Amniotic epithelial cell (primary cell): ENCODE measurements around the gene MYLK2.
"Not testable (repeated sequence)": the region's sequence is repeated elsewhere in the genome, so short reads cannot be mapped to it uniquely, and the experiment has no call there.

ENCODE experiments used
- DNase-seq: peaks from one replicate; pipeline ENCODE4 v3.0.0-alpha.2; 2010; ENCODE audit warnings: low read depth

The MYLK2 gene

DNA sequence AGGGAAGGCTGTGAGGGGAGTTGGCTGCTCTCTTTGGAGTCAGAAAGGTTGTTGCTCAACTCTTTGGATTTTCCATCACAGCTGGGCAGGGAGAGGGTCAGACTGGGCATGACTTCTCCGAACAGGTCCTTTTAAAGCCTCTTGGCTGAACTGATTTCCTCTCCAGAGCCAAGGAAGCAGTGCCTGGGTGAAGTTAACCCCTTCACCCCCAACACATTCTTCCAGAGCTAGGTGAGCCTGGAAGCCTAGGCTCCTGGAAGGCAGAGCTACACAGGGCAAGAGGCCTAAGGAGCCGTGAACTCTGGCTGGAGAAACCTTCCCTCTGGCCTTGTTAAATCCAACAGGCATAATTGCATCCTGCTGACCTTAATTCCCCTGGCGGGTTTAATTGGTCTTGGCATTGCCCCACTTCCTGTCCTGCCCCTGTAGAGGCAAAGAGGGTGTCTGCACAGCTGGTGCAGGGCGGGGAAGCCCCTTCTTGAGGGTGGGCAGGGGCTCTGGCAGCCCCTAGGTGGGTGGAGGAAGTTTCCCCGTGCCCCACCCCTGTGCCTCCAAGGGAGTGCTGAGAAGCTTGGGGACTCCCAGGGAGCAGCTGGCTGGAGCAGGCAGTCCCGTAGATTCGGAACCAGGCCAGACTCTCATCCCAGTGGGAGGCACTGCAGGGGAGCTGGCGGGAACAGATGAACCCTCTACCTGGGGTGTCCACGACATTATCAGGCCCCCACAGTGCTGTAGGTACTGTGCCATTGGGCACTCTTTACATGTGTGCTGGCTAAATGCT is 3.6 kb upstream of the MYLK2 start:
- DNase-seq = peak; percentile 36

DNA sequence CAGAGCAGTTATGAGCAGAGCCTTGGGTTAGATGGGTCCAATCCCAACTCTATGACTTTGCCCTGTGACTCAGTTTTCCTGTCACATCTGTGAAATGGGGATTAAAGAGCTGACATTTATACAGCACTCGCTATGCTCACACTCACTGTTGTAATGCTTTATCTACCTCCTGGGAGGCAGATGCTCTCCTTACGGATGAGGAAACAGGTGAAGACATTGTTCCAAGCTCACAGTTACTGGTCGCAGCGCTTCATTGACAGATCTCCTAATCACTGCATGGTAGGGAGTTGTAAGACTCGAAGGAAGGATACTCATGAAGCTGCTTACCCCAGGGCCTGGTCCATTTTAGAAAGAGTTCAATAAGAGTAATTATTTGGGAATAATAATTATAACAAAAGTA is 2.9 kb upstream of the MYLK2 start:
- no peak for DNase-seq

DNA sequence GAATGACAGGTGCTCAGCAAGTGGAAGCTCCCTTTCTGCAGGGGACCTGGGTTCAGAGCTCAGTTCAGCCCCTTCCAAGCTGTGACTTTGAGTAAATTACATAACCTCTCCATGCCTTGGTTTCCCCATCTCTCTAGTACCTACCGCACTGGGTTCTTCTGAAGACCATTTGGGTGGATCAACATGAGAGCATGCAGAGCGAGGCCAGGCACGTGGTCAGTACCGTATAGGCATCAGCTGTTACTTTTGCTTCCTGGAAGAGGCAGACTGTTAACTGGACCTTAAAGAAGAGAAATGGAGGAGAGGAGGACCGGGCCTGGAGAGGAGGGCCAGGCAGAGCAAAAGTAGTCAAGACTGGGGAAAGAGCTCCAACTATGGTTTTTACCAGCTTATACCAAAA is 1.7 kb upstream of the MYLK2 start:
- DNase-seq = no peak

DNA sequence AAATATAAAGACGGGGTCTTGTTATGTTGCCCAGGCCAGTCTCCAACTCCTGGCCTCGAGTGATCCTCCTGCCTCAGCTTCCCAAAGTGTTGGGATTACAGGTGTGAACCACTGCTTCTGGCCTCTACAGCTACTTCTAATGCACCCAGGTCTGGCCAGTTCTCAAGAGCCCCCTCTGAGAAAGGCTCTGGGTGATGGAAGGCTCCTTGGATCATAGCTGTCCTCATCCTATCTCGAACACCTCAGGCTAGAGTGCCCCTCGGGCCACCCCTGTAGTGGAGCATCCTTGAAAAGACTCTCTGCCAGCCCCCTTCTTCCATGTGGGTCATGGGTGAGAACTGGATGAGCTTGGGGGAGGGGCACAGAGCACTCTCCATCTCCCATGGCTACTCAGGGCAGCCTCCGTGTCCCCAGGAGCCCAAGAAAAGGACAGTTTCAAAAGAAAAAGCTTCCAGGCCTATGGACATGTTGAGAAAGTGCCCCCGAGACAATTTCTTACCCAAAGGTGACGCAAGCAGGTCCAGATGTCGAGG is 714 bp upstream of the MYLK2 start:
- no peak for DNase-seq

DNA sequence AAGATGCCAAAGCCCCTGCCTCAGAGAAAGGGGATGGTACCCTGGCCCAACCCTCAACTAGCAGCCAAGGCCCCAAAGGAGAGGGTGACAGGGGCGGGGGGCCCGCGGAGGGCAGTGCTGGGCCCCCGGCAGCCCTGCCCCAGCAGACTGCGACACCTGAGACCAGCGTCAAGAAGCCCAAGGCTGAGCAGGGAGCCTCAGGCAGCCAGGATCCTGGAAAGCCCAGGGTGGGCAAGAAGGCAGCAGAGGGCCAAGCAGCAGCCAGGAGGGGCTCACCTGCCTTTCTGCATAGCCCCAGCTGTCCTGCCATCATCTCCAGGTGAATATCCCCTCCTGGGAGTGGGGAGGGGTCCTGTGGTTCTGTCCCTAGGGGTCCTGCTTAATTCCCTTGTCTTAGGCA is 1.1 kb downstream of the MYLK2 start:
- DNase-seq = no peak

DNA sequence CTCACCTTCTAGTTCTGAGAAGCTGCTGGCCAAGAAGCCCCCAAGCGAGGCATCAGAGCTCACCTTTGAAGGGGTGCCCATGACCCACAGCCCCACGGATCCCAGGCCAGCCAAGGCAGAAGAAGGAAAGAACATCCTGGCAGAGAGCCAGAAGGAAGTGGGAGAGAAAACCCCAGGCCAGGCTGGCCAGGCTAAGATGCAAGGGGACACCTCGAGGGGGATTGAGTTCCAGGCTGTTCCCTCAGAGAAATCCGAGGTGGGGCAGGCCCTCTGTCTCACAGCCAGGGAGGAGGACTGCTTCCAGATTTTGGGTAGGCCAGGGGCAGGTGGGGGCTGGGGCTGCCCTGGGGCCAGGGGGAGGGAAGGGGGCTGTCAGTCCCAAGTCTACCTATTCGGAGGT is 2.3 kb downstream of the MYLK2 start:
- DNase-seq = no peak

DNA sequence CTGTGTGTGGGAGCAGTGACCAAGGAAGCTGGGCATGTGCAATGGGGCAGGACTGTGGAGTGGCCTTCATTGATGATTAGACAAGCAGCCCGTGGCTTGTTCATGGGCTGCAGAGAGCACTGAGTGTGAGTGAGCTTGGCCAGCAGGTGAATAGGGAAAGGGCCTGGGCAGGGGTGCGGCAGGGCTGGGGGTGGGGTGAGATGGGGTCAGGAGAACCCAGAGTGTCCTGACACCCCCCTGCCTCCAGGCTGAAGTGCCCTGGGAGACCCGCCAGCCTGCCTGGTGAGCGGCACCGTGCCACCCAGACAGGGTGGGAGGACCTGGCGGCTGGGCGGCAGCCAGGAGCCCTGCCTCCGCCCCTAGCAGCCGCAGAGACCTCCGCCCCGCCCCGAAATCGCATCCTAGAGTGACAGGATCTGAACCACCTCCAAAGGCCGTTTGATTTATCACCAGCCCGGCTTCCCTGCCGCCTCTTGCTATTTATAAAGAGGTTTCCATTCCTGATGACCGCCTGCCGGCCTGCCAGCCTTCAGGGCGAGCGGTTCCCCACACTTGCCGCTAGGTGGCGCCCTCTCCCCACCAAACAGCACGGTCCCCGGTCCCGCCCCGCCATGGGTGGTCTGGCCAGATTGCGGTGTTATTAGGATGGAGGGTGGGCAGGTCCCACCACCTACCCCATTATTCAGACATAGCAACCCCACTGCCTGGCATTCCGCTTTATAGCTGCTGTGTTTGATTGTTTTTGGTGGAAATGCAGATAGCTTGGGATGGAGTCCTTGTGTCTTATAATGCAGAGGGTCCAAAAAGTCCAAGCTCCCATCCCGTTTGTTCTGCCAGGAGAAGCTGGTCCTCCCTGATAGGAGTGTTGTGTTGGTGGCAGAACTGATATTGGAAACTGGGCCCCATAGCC is 3.5 kb downstream of the MYLK2 start:
- peak; percentile 51 for DNase-seq

DNA sequence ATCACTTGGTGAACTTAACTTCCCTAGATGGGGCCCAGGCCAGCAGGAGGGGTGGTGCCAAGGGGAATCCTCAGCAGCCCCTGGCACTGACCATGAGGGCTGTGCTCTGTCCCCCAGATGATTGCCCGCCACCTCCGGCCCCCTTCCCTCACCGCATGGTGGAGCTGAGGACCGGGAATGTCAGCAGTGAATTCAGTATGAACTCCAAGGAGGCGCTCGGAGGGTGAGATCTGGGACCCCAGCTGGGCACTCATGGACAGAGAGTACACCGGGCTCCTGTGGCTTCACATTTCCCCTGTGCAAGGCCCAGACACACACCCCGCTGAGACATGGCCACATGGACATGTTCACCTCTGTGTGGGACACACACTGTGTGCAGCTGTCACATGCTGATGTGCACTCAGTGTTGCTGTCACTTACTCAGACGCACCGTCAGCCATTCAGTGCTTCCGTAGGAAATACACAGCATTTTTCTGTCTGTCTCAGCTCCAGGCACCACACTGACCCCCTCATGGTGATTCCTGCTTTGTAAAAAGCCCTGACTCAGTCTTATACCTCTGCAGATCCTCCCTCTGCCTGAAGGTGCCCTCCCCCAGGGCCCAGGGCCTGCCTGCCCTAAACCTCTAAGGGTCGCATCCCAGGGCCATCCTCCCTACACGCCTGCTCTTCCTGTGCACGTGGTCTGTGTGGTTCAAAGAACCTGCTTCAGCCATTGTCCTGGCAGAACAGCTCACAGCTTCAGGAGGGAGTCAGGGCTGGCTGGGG is 4.4 kb downstream of the MYLK2 start:
- no peak for DNase-seq

DNA sequence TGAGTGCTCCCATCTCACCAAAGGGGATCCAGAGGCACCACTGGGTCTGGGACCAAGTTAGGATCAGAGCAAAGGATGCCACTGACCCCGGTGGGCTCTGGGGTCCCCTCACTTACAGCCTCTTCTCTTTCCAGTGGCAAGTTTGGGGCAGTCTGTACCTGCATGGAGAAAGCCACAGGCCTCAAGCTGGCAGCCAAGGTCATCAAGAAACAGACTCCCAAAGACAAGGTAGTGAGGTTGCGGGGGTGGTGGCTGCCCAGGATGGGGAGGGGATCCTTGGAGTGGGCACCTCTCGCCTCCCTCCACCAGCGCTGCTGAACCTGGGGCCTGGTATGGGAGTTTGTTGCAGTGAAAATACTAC is 4.9 kb downstream of the MYLK2 start:
- DNase-seq = no peak

DNA sequence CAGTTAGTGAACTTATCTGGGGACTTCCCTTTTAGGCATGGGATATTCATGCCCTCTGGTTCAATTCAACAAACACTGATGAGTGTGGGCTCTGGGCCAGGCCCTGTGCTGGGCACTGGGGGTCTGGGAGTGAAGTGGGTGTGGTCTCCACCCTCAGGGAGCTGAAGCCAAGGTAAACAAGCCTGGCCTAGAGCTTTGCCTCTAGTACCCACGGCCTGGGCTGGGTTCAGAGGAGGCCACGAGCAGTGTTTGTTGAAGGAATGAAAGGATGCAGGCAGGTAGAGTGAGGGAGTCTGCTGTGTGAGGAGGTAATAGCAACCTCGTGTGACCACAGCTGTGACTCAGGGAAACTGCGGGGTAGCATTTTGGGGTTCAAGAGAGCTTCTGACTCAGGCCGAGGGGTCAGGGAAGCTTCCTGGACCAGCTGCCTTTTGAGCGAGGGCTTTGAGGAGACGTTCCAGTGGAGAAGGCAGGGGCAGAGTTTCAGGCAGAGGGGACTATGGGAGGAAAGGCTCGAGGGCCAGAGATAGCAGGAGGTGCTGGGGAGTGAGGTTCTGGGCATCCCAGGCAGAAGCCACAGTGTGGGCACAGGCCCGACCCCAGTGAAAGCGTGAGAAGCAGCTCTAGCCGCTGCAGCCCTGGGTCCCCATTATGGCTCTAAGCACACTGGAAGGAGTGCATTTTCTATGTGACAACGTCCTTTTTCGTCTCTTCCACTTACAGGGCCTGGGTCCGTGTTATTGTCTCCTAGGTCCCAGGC is 5.6 kb downstream of the MYLK2 start:
- no peak for DNase-seq

DNA sequence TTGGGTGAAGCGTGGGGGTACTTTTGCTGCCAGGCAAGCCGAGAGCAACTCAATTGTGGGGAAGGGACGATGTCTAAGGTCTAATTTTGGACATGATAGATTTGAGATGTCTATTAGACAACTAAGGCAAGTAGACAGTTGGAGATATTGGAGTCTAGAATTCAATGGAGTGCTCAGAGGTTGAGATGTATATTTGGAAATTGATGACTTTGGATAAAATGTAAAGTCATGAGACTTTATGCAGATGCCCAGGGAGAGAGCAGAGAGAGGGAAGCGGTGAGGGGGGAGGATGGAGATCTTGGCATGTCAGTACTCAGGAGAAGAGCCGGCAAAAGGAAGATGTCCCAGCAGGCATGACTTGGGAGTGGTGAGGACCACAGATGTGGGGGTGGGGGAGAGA is 6.9 kb downstream of the MYLK2 start:
- no peak for DNase-seq

DNA sequence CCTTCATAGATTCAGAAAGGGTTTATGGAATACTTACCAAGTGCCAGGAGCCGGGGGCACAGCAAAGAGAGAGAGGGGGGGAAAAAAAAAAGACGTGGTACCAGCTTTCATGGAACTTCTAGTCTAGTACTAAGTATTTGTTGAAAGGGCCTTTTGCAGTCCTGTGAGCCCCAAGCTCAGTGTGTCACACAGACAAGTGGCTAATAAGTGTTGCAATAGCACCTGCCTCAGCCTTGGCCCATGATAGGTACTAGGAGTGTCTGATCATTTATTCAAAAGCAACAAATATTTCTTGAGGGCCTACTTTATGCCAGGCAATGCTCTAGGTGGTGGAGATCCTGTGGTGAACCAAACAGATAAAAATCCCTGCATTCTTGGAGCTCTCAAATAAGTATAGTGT is 7.9 kb downstream of the MYLK2 start:
- DNase-seq = no peak

DNA sequence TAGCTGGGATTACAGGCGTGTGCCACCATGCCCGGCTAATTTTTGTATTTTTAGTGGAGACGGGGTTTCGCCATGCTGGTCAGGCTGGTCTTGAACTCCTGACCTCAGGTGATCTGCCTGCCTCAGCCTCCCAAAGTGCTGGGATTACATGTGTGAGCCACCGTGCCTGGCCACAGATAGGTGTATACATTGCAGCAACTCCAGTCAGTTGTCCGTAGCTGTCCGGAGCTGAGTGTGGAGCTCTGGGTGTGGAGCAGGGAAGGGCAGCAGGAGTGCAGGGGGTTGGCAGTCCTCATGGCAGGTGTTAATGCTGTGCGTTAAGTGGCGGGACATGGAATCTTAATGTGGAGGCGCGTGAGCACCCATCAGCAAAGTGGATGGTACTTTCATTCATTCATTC is 8.9 kb downstream of the MYLK2 start:
- not testable (repeated sequence) for DNase-seq

DNA sequence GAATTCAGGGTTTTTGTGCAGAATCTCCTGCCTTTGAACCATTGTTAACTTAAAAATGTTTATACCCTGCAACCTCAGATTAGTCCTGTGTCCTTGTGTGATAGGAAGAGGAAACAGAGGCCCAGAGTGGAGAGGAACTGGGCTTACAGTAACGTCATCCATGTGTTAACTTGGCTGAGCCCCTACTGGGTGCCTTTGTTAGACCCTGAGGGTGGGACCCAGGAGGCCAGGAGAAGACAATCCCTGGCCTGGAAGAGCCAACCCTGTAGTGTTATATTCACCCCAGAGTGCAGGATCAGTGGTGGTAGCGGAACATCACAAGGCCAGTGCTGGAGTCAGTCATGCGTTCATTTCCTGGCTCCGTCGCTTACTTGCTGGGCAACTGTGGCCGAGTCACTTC is 10.6 kb downstream of the MYLK2 start:
- no peak for DNase-seq

DNA sequence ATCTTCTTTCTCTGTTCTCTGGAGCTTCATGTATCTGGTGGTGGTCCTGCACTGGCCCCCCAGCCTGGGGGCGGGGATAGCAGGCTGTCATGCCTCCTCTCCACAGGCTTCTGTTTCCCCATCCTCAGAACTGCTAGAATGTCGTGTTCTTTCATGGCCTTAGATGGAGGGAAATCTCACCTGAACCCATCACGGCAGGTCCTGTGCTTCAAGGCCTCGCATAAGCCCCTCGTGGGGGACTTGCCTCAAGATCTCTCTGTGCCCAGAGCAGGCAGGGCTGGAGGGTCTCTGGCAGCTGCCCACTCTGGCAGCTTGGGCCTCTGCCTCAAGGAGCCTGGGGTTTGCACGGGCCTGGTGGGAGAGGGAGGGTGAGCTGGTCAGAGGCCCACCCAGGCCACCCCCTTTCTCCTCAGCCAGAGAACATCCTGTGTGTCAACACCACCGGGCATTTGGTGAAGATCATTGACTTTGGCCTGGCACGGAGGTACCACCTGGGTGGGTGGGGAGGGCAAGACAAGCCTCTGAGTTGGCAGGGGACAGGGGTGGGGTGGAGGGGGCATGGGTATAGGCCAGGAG is 11.3 kb downstream of the MYLK2 start:
- no peak for DNase-seq

DNA sequence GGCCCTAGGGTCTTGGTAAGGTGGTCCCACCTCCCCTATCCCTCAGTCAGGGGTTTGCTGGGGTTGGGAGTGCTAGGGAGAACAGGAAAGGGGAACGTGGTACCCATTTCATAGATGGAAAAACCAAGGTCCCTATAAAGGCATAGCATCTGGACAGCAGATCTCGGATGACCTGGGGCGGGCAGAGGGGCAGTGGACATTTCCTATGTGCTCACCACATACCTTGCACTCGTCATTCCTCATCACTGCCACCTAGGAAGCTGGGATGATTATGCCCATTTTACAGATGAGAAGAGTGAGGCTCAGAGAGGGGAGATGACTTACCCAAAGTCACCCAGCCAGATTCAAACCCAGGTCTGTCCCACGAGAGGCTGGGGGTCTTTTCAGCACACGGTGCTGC is 12.1 kb downstream of the MYLK2 start:
- no peak for DNase-seq

DNA sequence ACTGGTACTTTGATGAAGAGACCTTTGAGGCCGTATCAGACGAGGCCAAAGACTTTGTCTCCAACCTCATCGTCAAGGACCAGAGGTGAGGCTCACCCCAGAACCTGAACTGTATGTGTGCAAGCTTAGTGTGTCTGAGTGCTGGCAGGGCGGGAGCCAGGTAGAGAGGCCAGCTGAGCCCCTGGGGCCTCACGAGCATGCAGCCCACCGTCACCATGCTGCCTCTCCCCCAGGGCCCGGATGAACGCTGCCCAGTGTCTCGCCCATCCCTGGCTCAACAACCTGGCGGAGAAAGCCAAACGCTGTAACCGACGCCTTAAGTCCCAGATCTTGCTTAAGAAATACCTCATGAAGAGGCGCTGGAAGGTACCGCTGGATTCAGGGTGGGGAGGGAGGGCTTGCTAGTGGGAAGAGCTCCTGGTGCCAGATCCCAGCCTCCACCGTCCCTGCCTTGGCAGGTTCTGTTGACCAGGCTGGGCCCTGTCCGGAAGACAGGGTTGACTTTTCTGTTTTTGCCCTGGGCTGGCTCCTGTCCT is 12.7 kb downstream of the MYLK2 start:
- no peak for DNase-seq

DNA sequence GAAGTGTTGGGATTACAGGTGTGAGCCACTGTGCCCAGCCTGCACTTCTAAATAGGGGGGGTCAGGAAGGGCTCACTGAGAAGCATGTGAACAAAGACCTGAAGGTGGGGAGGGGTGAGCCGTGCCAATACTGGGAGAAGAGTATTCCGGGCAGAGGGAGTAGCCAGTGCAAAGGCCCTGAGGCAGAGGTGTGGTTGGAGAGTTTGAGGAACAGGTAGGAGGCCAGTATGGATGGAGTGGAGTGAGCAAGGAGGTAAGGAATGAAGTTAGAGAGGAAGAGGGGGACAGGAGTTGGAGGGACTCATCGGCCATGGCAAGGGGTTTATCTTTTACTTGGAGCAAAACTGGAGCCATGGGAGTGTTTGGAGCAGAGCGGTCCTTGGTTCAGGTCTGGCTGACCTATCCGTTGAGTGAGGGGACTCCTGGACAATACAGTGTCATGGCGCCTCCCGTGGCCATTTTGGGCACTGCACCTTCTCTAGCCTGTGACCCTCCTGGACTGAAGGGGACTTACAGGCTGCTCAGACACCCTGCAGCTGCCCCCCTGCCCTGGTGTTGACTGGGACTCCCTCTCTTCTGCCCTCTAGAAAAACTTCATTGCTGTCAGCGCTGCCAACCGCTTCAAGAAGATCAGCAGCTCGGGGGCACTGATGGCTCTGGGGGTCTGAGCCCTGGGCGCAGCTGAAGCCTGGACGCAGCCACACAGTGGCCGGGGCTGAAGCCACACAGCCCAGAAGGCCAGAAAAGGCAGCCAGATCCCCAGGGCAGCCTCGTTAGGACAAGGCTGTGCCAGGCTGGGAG is 14.2 kb downstream of the MYLK2 start:
- peak; percentile 11 for DNase-seq

DNA sequence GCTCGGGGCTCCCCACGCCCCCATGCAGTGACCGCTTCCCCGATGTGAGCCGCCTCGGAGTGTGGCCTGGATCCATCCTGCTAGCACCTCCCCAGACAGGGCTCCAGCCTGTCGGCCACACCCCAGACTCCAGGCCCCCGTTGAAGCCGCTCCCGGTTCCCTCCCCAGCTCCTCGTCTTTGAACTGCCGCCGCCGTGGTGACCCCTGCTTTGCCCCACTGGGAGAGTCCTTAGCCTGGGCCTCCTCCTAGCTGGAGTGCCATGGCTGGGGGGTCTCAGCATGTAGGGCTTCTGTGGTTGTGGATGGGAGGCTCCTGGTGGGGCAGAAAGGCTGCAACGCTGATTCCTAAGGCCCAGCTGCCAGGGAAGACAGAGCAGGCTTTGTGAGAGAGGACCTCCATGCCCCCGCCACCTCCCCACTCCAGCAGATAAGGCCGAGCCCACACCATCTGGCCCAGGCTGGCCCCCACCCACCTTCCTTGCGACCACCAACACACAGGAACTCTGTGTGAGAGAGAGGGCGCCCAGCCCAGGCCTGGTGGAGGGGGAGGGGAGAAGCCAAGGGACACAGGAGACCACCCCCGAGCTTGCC is 14.9 kb downstream of the MYLK2 start:
- DNase-seq = no peak

DNA sequence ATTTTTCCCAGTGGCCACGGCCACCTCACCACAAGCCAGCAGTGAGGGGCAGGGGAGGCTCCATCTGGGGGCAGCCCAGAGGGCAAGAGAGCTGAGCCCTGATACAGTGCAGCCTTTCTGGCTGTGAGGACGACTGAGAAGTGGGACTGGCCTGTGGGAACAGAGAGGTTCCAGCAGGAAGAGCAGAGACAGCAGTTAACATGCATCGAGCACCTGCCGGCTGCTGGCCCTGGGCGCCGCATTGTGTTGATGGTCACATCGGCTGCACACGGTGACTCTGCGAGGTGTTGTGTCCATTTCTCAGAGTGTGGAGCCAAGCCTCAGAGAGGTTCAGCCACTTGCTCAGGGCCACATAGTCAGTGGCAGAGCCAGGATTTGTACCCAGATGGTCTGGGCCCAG is 16.4 kb downstream of the MYLK2 start:
- DNase-seq = no peak
